Measurements from ENCODE around the gene LITAFD.

- TF ChIP-seq EZH2 (IDR thresholded peaks at IDR 0.05; ENCODE audit: low read length, unreplicated experiment), result no peak
- TF ChIP-seq CTCF (conservative IDR thresholded peaks at IDR 0.05; ENCODE audit: low read depth, low read length), result no peak
These were observed 4.7 kb downstream of the LITAFD start for GRCh38 chr16:8886593-8887430.

Measured in PC-3 (cell line).